HG03469 (cell line): Measurements from ENCODE around the gene MAST4.
"Not testable (repeated sequence)": the region's sequence is repeated elsewhere in the genome, so short reads cannot be mapped to it uniquely, and the experiment has no call there.

ENCODE experiments used
- ATAC-seq: cut with Tn5 transposase; IDR thresholded peaks from one replicate; pipeline ENCODE4 v1.9.1; 2021; ENCODE audit warnings: mild to moderate bottlenecking, moderate library complexity, moderate number of reproducible peaks; ENCODE audit not compliant: unreplicated experiment

MAST4 gene

DNA sequence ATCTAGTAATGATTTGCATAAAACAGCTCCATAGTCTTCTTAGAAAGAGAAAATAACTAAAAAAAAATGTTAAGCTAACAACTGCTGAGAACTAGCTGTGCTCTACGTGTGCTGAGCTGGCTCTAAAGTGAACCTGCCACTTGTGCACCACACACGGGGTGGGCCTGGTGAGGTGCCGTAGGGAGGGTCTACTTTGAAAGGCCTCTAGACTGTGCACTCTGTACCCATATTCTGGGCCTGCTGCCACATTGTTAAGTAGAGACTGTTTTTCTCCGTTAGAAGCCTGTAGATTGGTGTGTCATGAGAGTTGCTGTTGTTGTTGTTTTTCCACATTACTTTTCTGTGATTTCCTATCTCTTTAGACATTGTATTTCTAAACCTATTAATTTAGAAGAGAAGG lies 506.5 kb downstream of the MAST4 start:
- no peak for ATAC-seq

DNA sequence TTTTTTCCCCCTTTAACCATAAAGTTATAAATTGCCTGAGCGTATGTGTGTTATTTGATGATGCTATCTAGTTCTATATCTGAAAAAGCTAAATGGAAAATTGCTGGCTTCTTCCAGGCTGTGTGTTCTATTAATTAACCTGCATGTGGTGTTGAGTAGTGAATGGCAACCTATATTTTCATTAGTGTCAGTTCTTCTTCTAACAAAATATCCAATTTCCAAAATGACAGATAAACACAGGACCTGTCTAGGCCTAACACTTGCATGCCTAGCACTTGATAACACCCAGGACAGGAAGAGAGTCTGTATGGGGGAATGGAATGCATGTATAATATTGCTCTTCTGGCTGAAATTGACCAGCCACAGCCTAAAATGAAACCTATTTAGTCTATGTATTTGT lies 508.7 kb downstream of the MAST4 start:
- no peak for ATAC-seq

DNA sequence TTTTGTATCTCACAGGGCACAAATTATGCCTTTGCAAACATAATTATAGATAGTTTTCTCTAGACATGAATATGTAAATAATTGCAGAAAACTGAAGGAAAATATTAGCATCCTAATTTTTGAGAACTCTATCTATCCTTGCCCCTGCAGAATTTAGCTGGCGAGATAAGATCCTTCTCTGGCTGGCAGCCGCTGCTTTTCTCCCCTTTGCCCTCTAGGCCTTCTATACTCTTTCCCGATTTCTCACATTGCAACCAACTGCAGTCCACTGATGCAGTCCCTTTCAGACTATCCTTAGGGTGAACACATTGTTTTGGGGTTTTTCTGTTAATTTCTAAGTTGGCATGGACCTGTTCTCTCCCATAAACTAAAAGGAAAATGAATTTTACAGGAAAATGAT lies 509.1 kb downstream of the MAST4 start:
- ATAC-seq = no peak

DNA sequence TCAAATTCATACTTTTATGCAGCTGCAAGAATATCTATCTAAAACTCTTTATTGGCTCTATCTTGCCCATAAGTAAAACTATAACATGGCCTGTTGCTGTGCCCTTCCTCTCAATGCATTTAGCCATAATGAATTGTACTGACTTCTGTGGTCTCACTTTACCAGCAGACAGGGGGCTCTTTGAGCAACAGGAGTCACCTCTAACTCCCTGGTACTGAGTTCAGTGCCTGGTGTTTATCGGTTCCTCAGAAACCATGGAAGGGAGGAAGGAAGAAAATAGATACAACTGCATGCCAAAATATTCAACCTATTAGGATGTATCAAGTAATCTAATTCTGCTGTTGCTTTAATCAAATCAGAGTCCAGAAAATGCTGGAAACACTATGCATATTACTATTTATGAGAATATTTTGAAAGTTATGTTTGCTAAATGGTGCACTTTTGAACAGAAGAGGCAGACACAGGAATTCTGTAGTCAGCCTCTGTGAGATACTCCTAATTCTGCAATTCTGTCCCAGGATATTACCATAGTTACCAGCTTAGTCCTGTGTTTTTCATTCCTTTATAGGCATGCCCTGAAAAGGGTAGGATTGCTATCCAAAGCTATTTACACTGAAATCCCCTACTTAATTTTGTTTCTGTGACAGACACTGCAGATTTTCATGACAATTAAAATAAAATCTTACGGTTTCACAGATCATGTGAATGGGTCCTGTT lies 510.6 kb downstream of the MAST4 start:
- ATAC-seq = no peak

DNA sequence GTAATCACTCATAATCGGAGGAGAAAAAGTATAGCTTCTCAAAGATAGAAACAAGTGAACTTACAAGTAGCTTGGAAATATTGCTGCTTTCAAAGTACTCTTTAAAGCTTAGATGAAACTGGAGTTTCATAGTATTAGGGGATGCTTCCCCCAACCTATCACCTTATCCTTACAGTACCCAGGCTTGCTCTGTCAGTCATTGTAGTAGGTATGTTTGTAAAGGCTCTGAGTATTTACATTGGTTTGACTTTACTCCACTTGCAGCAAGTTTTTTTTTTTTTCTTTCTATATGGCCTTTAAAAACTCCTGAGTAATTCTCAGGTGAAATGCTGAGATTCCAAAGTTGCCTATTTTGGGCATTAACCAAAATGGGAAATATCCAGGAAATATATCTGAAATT lies 515.6 kb downstream of the MAST4 start:
- no peak for ATAC-seq

DNA sequence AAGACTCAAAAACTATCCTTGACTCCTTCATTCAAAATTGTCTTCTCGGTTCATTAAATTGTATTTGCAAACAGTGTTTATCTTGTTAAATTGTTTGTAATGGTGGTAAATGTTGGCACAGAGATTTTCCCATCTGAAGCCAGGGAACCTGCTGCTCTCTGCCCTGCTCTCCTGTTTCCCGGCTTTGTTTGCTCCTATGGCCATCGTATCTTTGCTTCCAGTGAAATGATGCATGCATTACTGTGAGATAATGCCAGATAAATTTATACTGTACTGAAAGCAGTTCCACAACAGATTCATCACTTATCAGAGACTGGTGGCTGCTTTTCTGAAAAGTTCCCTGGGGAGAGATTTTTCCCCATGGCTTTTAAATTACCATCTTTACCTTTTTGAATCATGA lies 519.1 kb downstream of the MAST4 start:
- no peak for ATAC-seq

DNA sequence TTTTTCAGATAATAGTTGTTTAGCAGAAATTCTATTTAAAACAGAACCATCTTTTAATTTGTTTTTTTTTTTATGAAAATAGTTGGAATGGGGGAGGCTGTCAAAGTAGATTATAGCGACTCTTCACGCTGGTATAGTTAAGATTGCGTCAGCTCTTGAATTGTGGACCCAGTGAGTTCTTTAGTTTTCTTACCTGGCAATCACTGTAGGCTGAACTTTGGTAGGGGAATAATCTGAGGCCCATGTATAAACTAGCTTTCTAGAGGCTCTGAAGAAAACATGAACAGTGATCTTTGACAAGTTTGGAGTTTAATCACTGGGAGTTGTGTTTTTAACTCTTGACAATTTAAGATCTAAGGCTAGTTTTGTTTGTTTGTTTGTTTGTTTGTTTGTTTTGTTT lies 519.6 kb downstream of the MAST4 start:
- no peak for ATAC-seq

DNA sequence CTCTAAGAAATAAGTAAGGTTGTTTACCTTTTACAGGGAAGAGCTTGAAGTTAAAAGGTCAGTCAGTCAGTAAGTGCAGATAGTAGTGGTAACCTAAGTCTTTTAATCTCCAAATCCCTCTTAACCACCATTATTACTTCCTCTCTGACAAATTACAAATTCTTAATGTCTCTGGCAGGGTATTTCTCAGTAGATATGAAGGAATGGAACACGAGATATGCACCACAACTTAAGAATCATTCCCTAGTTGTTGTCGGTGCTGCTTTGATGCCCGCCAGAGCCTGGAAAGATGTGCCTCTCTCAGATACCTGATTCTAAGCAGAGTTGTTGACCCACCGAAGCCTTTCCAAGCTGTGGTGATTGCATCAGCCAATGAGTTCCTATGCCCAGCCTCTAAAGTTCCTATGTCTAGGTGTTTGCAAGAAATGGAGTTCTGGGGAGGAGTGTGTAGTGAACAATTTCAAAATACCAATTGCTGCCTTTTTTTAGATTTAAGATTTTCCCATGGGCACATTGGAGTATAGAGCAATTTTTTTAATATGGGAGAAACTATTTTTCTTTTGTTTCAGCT lies 521.9 kb downstream of the MAST4 start:
- ATAC-seq = no peak

DNA sequence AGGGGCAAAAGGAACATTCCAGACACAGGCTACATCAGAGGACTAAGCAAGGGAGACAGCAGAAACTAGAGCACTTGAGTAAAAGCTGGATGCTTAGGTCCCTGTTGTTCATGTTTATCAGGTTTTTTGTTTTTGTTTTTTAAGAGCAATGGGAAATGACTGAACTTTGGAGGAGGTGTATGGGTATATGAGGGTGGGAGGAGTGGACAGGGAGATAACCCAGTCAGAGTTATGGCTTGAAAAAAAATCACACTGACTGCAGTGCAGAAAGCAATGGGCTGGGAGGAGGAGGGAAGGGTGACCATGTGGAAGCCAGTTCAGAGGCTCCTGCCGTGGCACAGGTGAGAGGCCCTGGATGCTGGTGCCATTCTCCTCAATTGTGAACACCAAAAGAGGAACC lies 522.8 kb downstream of the MAST4 start:
- no peak for ATAC-seq

DNA sequence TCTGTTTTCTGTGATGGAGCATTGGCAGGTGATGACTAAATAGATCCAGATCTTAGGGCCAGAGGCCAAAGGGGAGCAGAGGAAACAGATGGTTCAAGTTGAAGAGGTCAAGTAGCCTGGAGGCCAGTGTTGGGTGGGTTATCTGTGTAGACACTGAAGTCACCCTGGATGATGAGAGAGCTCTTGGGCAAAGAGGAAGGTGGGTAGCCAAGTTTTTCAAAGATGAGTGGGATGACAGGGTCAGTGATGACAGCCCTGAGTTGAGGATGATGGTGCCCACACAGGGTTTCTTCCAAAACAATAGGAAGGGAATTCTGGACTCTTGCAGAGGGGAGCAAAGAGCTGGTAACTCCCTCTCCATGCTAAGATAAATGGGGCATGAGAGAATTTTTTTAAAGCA lies 523.8 kb downstream of the MAST4 start:
- ATAC-seq = no peak

DNA sequence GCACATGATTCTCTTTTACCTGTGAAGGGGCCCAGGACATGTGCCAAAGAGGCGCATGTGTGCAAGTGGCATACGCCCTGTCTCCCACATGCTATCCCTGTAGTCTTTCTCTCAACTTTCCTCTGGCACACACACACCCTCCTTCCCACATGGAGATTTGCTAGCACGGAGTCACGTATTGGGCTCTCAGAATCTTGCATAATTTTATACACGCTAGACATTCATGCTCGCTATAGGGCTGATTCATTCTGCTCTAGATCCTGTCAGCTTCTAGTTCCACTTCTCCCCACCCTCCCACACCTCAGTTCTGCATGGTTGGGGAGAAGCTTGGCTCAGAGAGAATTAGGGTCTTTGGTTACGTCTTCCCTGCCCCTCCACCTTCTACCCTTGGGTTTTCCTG lies 527.6 kb downstream of the MAST4 start:
- ATAC-seq = no peak

DNA sequence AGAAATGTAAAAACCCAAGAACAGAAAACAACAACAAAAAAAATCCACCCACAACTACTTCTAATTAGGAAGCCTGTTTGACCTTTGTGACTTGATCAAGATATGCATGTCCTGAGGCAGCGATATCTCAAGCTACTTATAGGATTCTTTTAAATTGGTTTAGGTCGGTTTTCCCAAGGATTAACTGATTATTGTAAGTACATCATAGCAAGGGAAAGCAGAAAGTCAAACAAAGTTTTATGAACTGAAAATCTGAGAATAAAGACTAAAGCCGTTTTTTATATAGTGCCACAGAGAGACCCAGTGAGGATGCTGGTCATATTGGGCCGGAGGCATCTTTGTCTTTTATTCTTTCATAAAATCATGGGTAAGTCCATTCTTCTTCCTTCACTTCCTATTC lies 528.4 kb downstream of the MAST4 start:
- ATAC-seq = no peak

DNA sequence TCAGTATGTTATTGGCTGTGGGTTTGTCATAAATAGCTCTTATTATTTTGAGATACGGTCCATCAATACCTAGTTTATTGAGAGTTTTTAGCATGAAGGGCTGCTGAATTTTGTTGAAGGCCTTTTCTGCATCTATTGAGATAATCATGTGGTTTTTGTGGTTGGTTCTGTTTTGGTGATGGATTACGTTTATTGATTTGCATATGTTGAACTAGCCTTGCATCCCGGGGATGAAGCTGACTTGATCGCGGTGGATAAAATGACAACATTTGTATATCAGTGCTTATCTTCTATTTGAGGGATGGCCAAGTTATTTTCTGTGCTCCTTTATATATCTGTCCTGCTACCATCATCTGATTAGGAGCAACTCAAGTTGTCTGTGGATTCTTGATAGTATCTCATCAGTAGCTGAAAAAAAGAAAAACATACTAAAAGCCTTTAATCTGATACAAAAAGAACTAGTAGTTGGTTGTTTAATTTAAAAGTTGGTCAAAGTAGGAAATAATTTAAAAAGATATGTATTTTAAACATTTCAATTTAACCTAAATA lies 531.2 kb downstream of the MAST4 start:
- ATAC-seq = not testable (repeated sequence)

DNA sequence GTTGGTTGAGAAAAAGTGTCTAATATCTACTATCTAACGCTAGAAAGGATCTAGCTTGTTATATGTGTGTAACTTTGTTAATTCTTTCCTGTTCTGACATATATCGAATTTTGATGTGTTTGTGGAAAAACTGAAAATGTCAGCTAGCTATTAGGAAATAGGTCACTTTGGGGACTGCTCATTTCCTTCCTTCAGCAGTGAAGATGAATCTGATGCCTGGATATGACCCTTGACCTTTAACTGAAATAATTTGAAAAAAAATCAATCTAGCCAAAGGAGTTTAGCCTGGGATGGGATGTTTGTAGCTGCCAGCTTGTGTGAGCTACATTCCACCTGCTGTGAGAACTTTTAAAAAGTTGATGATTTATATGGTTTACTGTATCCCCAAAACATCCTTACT lies 533.6 kb downstream of the MAST4 start:
- ATAC-seq = no peak

DNA sequence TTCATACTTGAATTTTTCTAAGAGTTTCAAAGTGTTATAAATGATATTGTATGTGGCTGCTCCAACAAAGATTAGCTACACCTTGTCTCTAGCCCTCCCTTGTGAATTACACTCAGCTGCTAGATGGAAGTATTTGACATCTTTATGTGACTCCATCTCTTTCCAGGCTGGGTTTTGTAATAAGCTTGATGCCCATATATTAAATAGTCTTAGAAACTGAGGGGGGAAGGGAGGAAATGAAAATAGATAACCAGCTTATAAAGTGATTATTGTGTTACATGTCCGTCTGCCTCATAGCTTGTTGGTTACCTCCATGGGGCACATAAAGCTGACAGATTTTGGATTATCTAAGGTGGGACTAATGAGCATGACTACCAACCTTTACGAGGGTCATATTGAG lies 537.0 kb downstream of the MAST4 start:
- ATAC-seq = no peak

DNA sequence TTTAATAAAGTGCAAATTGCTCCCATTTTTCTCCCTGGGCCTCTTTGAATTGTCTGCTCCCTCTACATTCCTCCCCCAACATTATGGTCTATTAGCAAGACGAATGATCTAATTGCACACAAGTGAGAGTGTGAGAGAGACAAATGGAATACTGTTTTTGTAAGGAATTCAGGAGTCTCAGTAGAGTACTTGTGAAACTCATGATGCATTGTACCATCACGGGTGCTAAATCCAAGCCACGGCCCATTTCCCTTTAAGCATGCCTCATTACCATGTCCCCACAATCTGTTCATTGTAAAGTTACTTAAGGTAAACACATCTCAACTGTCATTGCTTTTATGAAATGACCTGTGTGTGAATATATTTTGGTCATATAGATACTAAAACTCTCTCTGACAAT lies 537.6 kb downstream of the MAST4 start:
- ATAC-seq = no peak

DNA sequence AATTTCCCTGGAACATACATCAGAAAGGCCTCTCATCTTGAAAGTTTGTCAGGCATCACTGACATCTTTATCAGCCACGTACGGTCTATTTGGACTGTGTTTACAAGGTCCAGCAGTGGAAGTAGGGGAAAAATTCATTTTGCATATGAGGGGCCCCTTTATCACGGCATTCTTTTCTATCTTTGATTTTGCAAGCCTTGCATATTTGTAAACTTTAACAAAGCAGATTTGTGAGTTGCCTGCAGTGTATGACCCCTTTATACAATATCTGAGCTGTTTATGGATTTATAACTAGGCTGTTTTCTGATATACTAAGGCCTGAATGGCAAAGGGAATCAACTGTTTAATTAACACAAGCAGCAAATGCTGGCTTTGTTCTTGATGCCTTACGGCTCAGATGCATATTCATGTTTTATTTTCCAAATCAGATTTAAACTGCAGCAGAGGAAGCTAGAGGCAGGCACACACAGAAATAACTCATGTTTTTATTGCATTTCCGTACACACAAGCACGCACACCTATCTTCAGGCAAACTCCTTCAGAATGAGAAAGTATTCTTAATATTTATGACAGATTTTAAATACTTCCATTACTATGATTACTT lies 539.3 kb downstream of the MAST4 start:
- ATAC-seq = no peak

DNA sequence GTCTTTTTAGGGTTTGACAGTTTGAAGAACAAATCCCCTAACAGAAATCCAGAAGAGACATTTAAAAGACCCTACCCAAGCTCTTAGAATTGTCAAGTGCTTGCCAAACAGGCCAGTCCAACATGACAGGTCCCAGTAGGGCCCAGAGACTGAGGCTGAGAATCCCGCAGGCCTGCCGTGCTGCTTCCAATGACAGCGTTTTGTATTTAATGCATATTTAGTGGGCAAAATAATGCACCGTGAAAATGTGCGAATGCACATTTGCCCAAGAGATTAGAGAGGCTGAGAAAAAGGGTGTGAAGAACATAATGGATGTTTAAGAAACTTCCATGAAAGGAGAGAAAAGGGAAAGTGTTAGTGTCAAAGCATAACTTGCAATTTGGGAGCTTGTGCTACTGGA lies 542.8 kb downstream of the MAST4 start:
- ATAC-seq = no peak

DNA sequence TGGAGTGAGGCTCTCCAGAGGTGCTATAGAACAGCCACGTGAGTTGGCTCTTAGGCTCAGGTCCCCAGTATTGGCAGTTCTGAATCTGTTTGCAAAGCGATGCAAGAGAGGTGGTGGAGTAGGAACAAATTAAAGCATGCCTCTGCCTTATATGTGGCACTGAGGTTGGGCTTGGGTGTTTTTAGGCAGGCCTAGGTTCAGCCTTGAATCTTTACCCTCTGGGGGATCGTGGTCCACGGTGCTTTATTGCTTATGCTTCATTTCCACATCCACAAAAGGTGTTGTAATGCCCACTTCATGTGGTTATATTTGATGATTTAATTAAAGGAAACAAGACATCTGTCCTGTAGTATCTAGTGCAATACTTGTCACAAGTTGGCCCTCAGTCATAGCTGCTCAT lies 544.2 kb downstream of the MAST4 start:
- ATAC-seq = no peak

DNA sequence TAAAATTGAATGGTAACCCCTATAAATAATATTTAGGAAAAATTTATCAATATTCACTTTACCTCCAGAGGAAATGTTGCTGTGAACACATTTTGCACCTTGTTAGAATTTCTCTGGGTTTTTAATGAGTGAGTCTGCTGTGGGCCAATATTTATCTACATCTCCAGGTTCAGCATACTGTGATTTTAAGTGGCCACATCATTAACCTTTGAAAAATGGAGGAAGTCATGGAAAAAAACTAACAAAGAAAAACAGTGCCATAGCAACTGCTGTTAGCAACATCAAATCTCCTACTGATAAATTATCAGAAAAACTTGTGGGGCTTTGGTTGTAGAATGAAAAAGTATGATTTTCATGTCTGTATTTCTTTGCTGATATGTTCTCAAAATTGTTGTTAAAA lies 545.5 kb downstream of the MAST4 start:
- no peak for ATAC-seq

DNA sequence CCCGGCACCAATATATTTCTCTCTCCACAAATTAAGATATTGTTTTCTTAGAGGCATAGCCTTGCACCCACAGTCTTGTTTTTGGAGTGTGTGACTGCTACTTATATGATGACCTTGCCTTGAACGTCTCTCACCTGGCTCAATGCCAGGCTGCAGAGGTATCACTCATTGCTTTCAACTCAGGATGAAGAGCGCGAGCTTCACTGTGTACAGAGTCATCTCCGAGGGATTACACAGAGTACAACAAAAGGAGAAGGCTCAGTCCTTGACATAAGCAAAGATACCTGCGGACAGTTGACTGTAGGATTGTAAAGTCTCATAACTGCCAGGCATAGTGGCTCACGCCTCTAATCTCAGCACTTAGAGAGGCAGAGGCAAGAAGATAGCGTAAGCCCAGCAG lies 546.6 kb downstream of the MAST4 start:
- no peak for ATAC-seq

DNA sequence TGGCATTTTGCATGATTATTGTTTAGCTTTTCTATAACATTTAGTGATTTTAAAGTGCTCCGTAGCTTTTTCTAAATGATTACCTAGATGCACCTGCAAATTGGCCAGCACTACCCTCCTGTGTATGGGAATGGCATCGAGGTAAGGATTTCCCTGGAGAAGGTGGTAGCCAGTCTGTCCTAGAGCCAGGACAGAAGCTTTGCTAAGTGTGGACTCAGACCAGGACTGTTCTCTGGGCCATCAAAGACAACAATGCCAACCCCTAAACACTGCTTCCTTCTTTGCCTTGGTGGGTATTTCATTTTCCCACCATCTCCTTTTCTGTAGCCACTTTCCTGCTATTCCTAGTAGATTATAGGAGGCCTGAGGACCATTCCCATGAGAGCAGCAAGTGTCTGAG lies 547.4 kb downstream of the MAST4 start:
- no peak for ATAC-seq
